ENCODE measurements around the gene PTCHD4.

Gene PTCHD4

DNA sequence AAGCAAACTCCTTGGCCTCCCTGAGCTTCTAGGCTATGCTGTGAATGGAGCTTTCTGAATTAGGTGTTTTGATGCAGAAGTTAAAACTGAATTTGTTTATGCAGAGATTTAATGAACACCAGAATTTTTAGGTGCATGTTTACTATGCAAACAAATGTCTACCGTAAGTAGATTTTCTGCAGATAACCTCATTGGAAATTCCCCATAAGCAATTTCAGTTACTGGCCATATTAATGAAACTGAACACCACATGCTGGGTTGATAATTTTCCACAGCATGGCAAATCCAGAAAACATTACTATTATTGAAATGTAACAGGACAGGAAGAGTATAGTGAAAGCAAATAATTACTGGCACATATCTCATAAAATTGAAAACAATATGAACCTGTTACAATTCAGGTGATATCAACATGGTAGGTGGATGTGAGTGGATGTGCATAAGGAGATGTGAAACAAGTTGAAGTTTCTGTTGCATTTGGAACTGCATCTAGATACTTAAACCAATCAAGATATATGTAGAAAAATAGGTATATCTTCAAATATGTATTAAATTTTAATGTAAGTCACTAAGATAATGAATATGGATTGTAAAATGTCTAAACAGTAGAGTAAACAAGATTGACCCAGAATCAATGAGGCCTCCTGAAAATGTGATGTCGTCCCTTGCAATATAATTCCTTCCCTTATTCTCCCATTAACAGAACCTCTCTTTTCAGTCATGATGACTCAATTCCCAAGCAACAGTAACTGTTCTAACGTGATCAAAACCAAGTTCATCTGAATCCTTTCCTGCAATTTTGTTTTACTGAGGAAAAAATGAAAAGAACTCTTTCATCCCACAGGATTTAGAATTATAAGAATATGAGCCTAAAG lies 11.0 kb downstream of the PTCHD4 start:
- DNase-seq: no peak

DNA sequence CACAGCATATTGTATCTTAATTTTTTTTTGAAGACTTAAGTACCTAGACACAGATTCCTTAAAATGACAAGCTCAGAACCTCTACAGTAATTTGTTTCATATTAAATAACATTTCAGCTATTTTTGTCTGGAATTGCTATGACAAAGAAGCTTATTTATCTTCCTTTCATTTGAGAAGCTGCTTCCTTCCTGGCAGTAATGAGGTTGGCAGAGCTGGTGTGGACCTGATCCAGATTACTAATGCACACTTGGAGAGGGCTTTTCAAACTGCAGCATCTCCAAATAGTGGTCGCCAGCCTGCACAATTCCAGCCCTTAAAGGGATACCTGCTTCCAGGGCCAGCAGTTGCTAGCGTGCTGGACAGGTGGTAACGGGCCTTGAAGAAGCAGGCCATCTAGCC lies 12.1 kb downstream of the PTCHD4 start:
- DNase-seq: no peak

DNA sequence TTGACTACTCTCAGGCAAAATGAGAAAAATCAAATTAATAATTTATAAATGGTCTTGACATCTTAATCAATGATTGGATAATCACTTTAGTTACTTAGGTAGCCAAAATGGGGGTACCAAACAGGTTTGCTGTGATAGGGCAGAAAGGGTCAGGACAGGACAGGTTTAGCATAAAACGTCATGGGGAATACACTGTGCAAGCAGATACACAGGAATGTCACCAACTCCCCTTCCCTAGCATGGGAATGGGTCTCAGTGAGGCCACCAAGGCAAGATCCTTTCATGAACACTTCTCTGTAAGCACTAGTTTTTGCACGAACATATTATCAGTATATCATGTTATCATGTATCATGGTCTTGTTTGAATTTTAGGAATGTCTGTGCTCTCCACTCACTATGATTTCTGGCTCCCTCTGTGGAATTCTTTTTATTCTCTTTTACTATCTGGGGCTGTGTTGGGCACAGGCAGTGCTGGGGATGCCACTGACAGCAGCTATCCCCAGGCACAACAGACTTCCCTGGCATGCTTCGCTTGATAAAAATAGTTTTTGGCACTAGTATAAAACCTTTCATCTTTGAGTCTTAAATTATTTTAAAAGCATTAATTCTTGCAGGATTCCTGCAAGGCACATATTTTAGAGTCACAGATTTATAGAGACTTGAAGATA lies 18.3 kb downstream of the PTCHD4 start:
- no peak for DNase-seq

DNA sequence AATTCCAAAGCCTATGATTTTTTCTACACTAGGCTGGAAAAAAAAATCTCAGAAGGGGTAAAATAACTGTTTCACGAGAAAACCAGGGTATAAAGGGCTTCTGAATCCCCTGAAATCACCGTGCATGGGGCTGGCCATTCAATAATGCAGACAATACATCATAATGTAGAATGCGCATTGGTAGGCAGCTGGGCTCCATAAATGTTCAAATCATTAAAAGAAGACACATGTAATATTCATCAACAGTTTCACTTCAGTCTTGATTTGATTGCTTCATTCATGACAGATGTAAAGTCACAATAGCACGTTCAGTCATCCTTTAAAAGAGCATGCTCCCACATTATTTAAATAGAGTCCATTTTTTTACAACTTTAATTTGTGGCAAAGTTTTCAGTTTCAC lies 20.5 kb downstream of the PTCHD4 start:
- no peak for DNase-seq

DNA sequence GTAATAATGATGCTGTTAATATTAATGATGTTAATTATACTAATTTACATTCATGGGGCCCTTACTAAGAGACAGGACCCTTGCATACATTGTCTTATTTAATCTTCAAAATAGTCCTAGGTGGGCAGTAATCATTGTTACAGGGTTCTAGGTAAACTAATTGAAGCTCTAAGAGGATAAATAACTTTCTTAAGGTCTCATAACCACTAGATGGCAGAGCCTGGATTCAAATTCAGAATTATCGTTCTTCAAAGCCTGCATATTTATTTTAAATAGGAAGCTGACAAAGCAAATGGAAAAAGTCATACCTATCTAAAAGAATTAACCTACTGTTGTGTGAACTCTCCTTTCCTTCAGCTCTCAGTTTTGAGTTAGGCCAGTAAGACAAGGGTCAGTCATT lies 23.5 kb downstream of the PTCHD4 start:
- no peak for DNase-seq

DNA sequence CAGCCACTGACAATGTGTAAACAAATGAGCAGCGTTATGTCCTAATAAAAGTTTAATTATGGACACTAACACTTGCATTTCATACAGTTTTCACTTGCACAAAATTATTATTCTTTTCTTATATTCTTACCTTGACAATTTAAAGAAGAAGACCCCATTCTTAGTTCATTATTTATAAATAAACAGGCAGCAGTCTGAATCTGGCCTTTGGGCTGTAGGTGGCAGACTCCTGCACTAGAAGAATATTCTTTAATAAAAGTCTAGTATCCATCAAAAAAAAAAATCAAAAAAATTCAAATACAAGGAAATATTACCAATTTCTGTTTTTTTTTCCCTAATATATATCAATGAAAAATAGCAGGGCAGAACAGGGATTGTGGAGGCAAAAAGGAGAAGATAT lies 24.8 kb downstream of the PTCHD4 start:
- no peak for DNase-seq

DNA sequence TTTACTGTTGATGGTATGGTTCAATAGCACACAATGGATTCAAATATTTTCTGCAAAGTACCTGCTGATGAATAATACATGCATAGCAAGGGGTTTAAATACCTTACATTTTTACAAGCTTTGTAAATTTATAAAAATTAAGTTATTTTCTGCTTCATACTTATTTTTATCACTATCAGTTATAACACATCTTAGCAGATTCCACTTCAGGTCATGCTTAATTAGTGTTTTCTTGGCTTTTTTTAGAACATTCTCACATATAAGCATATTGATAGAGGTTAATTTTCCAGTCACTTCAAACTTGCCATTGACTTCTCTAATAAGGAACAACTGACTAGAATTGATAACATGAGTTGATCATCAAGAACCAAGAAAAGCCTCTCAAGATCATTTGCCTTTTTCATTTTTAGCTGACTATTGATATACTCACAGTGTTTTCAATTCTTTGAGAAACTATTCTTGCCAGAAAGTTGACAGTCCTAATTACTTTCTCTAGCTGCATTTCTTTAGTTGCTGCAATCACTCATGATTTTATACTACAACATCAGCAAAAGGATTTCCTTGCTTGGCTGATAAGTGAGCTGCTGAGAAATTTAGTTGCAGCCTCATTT lies 25.8 kb downstream of the PTCHD4 start:
- DNase-seq: no peak

DNA sequence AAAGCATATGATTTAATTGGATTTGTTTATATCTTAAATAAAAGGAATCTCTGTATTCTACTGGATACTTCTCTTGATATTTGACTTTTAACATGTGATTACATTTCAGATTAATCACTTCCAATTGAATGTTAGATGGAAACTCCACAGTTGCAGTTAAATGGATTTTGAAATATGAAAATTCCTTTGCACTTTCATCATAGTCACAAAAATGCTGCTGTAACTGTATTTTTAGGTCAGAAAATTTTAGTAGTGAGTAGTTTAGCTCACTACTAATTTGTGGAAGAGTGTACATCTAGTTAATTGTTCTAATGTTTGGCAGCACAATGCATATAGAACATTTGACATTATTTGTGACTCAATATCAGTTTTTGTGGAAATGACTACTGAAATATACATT lies 26.8 kb downstream of the PTCHD4 start:
- no peak for DNase-seq

DNA sequence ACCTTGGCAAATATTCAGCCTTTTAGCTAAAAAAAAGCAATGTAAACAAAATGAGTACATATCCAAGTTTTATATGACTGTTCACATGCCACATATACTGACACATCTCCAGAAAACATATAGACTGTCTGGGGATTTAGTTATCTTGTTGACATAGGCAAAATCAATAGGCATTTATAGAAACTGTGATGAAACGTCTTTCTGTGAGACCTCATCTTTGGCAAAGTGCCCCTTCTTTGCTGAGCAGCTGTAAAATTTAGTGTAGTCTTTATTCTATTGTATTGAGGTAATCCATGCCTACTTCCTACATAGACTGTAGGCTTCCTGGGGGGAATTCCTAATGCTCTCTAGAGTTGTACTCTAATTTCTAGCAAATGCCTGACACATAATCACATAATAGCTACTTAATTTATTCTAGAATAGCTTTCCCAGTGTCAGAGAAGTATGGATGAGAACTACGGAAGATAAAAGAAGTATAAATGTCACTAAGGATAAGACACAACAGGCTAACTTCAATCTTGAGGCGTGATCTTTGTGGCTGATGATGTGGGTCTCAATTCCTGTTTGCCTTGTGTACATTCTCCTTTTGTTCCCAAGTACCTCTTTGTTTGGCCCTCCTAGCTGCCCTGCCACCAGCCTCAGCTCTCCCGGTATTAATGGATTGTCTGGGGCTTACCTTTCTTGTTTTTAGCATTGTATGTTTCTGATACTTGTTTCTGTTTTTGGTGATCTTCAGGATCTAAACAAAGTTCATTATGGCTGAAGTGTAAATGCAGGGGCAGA lies 30.6 kb downstream of the PTCHD4 start:
- DNase-seq: no peak

DNA sequence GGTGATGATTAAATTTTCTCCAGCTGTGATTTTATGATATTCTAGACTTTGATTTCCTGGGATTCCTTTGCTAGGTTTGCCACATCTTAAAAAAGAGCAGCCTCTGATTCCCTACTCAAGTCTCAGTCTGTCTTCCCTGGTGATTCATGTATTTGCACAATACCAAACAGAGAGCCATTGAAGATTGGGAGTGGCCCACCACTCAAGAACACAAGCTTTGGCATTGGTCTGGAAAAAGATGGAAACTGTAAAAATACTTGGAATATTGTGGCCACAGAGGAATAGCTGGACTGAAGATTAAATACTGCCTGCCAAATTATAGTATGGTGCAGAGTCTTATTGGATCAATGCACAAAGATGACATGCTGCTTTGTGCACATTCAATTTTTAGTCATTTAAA lies 32.9 kb downstream of the PTCHD4 start:
- DNase-seq: no peak

DNA sequence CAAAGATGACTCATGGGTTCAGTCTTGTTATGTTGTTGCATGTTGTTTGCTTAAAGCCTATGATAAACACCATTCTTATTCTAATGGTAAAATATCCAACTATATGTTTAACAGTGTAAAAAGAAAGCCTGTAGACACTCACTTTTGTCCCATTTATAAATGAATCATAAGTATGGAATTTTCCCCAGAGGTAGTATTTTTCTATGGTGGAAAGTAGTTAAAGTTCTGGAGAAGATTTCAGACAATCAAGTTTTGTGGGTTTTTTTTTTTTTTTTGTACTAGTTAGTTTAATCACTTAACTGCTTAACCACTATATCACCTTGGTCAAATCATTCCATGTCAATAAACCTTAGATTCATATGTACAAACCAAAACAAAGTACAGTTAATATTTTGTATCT lies 35.8 kb downstream of the PTCHD4 start:
- DNase-seq: no peak

DNA sequence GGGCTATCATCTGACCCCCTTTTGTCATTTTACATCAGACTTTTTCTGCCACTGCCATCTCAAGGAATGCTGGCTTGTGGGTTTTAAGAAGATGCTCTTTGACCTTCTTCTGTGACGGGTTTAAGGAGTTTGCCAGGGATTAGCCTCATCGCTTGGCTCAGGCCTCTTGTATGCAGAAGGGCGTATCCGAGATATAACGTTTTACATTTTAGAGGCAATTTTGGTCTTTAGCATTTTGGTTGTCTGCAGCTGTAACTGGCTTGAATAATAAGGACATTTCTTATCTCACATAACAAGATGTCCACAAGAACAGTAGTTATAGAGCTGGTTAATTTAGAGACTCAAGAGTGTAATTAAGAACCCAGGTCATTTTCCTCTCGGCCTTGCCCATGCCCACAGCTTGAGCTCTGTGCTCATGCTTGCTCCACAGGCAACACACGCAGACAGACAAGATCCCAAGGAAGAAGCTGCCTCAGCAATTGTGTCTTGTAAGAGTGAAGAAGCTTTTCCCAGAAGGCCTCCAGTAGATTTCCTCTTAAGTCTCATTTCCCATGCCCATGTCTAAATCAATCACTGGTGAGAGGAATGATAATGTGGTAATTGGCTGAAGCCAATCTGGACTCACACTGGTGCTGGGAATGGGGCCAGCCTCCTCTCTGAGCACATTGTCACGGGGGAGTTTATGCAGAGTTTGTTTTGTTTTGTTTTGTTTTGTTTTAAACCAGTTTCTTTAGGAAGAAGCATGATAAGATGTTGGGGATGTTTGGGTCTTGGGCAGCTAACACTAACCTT lies 36.8 kb downstream of the PTCHD4 start:
- no peak for DNase-seq

DNA sequence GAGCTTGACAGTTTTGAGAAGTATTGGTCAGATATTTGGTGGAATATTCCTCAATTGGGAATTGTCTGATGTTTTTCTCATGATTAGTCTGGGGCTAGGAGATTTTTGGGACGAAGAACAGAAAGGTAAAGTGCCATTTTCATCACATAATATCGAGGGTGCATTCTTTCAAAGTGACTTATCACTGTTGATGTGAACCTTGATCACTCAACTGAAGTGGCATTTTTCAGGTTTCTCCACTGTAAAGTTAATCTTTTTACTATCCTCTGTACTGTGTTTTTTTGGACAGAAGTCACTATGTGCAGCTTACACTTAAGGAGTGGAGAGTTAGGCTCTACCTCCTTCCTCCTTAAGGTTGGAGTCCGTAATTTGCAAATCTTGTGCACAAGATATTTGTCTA lies 39.2 kb downstream of the PTCHD4 start:
- DNase-seq: no peak

DNA sequence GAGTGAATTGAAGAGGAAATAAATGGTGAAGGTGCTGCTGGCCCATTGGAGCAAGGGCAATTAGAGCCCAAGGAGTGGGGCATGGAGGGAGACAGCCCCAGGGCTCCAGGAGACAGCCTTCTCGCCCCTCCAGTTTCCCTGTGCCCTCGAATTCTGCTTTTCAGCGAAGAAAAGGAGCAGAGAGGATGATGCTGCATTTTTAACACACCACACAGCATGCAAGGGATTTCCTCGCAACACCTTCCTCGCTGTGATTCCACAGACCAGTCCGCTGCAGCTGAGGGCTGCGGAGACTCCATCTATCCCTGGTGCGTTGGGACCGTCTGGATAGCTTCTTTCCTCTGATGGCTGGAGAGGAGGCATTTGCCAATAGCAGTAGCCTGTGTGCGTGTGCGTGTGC lies 41.7 kb downstream of the PTCHD4 start:
- no peak for DNase-seq

DNA sequence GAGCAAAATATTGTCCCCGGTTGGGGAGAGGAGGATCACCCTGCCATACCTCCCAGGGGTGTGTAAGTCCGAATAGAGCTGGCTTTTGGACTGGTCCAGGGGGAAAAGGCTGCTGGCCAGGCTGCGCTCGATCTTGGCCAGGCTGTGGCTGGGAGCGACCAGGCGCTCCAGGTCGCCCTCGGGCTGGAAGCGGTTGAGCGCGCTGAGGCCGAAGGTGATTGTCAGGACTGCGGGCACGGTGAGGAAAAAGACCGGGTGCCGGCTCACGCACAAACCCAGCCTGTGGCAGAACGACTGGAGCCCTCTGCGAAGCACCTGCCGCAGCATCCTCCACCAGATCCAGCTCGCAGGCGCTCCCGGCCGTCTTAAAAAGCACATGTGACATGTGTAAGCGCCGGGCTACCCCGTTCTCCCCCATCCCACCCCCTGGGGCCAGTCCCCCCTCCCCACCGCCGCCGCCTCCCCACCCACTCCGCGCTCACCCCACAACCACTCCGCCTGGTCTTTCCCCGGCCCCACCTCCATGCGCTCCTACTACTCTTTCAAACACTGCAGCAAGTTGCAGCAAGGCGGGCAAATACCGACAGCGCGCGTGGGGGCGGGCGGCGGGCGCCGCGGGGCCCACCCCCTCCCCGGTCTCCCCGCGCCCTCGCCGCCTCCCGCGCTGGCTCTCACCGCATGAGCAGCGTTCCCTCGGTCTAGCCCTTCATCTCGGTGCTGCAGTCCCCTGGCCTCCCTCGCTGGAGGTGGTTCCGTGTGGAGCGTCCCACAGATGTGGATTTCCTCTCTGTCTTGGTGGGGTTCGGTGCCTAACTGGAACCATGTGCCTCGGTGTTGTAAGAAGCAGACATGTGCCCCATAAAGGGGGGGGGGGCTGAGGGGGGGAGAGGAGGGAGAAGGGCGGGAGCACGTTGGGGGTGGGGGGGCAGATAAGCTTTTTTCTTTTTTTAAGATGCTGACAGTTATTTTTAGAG lies 42.4 kb downstream of the PTCHD4 start:
- DNase-seq: no peak

DNA sequence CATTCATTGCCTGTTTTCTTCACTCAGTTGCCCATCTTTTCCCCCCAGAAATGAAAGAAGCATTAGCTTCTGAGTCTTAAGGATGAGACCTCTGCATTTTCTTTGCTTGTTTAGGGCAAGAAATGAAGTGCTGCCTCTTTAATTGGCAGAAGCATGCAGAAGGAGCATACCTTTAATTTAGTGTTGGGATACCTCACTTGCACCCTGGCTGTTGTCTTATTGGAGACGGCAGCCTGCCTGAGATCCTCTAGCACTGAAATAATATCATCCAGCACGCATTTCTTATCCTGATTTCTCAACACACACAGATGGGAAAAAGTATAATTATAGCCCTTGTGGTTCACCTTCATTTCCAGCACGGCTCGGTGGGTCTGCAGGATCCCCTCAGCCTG lies 43.1 kb downstream of the PTCHD4 start:
- no peak for DNase-seq

DNA sequence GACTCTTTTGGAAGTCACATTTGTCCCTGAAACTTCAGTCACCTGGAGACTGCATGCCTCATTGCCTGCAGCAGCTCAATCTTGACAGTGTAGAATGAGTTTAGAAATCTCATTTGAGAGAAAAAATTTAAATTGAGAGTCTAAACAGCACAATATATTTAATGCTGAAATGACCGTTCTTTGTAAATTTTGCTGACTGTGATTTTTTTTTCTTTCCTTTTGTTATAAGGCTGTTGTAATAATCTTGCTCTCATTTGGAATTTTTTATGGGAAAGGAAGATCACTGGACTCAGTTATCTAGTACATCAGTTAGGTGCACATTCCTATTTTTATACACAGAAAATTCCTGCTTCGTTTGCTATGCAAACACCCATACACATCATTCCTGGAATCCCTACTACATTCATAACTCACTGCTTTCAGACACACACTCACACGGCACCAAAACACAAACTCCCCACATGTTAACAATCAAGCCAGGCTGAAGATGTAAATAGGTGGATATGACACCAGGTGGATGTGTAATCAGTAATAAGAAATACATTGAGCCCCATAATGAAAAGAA lies 43.8 kb downstream of the PTCHD4 start:
- no peak for DNase-seq

DNA sequence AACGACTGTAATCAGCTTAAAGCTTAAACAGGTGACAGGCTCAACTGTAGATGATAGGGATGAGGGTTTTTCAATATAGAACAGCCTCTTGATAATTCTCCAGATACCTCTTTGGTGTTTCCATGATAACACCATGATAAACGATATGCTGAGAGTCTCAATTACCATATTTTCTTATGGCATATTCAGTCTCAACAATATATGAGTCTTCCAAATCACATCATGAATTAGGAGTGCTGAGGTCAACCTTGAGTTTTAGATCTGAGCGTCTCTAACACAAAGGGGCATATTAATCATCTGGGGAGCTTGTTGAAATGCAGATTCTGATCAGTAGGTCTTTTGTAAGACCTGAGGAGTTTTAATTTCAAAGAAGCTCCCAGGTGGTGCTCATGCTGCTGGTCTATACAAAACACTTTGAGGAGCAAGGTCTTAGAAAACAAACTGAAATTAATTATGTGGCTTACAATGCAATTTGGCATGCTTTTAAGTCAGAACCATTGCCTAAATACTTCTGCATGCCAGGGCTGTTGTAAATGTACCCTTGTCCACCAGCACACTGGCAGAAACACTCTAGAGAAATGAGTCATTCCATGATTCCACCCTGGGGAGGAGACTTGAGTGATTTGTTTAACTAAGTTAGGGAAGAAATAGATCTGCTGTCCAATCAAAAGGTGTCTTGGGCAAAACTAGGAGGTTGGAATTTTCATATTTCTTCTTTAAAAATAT lies 49.6 kb downstream of the PTCHD4 start:
- no peak for DNase-seq
